C1 segment of cervical spinal cord (tissue), 14 donors: ENCODE data around the gene SEPHS1.

Experiments used
- DNase-seq, 14 donors: peaks; one replicate each; lab custom pipeline; 2025; lab: John Stamatoyannopoulos, UW

SEPHS1 gene

GRCh38 chr10:13328126-13328525 is 20.0 kb downstream of the SEPHS1 start:
- DNase-seq, result no peak

GRCh38 chr10:13327534-13327933 is 20.6 kb downstream of the SEPHS1 start:
- DNase-seq, result no peak

GRCh38 chr10:13322615-13323148 is 25.4 kb downstream of the SEPHS1 start:
- no peak for DNase-seq

GRCh38 chr10:13321576-13321975 is 26.5 kb downstream of the SEPHS1 start:
- DNase-seq, result no peak

DNA sequence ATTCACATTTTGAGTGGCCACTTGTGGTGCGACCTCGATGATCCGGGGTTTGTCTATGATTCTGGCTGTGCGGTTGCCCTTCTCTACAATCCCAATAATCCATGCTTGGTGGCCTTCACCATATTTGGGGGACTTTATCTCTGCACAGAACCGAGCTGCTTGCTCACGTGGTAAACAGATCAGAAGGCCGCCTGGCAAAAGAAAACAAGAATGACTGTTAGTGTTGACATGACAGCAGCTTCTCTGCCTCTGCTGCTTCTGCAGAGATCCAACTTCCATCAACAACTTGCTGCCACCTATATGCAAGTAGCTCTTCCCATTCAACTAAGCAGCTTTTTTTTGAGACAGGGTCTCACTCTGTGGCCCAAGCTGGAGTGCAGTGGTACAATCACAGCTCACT is 28.9 kb downstream of the SEPHS1 start:
- DNase-seq, result no peak

GRCh38 chr10:13317474-13317873 is 30.6 kb downstream of the SEPHS1 start:
- no peak for DNase-seq

GRCh38 chr10:13316635-13317311 is 31.3 kb downstream of the SEPHS1 start:
- no peak for DNase-seq

DNA sequence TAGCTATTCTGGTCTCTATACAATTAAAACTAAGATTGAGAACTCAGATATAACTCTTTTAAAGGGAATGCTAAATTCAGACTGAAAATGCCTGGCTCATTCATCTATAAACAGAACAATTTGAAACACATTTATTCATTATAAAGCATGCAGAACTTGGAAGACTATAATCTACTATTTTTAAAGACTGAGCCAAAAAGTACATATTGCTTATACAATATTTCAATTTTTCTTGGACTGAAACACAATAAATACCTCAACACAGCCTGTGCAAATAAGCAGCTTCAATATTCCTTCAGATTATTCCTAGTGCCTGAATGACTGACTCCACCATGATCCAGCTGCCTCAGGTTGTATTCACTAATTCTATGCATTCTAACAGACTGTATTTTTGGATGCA is 32.7 kb downstream of the SEPHS1 start:
- DNase-seq, result no peak

DNA sequence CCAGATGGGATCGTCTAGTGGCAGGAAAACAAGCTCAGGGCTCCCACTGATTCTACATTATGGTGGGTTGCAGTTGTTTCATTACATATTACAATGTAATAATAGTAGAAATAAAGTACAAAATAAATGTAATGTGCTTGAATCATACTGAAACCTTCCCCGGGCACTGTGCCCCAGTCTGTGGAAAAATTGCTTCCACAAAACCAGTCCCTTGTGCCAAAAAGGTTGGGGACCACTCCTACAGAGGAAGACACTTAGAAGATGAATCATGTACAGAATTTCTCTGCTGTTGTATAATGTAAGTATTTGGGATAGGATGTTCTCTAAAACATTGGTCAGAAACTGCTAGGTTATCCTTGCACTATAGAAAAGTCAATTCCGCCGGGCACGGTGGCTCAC is 36.9 kb downstream of the SEPHS1 start:
- no peak for DNase-seq

- DNase-seq, result no peak
These were observed 37.4 kb downstream of the SEPHS1 start for GRCh38 chr10:13310518-13311176.

- DNase-seq, result no peak
These were observed 38.3 kb downstream of the SEPHS1 start for GRCh38 chr10:13309792-13310191.

GRCh38 chr10:13308096-13308495 is 40.0 kb downstream of the SEPHS1 start:
- DNase-seq, result no peak

DNA sequence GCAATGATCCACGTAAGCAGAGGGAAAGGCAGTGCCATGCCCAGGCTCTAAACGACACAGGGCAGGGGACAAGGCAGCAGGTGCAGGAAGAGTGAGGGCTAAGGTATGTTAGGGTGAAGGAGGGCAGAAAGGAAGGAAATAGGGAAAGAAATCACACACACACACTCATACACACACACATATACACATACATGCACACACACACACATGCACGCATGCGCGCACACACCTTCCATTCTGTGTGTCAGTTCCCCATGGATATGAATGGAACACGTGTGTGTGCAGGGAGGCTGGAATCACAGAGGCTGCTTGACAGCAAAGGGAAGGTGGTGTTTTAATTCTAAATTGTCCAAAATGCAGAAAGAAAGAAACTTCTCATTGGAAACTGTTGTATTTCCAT is 42.0 kb downstream of the SEPHS1 start:
- DNase-seq, result no peak

GRCh38 chr10:13302821-13303555 is 45.1 kb downstream of the SEPHS1 start:
- no peak for DNase-seq

GRCh38 chr10:13299437-13300287 is 48.4 kb downstream of the SEPHS1 start, which contains the start of gene PHYH:
TSS of gene PHYH (minus strand) at chr10:13300064. CDS start at chr10:13300042, 22 bp downstream.
- DNase-seq, result peak; percentile 16 to 90 (median 81)

- DNase-seq, result no peak
These were observed 49.2 kb downstream of the SEPHS1 start for GRCh38 chr10:13298748-13299436.

DNA sequence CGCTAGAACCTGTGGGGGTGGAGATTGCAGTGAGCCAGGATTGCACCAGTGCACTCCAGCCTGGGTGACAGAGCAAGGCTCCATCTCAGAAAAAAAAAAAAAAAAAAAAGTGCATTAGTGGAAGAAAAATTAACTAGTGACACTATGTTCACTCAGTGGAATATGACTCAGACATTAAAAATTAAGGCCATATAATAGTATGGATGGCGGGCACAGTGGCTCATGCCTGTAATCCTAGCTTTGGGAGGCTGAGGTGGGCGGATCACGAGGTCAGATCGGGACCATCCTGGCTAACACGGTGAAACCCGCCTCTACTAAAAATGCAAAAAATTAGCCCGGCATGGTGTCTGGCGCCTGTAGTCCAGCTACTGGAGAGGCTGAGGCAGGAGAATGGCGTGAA is 51.6 kb downstream of the SEPHS1 start:
- DNase-seq, result no peak

DNA sequence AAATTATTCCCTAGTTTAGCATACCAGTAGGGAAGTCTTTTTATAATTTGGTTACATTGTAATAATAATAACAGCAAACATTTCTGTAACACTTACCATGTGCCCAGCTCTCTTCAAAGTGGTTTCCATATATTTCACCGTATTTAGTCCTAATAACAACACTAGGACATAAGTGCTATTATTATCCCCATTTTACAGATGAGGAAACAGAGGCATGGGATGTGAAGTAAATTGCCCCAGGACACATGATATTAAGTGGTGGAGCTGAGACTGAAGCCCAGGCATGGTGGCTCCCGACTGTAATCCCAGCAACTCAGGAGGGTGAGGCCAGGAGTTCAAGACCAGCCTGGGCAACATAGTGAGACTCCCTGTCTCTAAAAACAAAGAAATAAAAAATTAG is 53.3 kb downstream of the SEPHS1 start:
- DNase-seq, result no peak

GRCh38 chr10:13291821-13292773 is 56.0 kb downstream of the SEPHS1 start:
- DNase-seq, result peak in 1 of 14 donors; percentile 73

GRCh38 chr10:13291061-13291460 is 57.0 kb downstream of the SEPHS1 start:
- no peak for DNase-seq
